Astrocyte (in vitro differentiated cells and primary cell): ENCODE data around the gene HIC1.

Experiments used
- EZH2 ChIP-seq: IDR thresholded peaks from 2 replicates; pipeline ENCODE4 v1.6.1; 2012; ENCODE audit warnings: mild to moderate bottlenecking, low read length, inconsistent platforms; ENCODE audit not compliant: insufficient read depth
- TF ChIP-seq, protein P1 (sequence below): IDR thresholded peaks from 2 replicates; pipeline ENCODE4 v1.5.1; 2011; ENCODE audit warnings: low read depth, mild to moderate bottlenecking, inconsistent platforms, low read length, moderate library complexity; ENCODE audit not compliant: insufficient read depth

DNA sequence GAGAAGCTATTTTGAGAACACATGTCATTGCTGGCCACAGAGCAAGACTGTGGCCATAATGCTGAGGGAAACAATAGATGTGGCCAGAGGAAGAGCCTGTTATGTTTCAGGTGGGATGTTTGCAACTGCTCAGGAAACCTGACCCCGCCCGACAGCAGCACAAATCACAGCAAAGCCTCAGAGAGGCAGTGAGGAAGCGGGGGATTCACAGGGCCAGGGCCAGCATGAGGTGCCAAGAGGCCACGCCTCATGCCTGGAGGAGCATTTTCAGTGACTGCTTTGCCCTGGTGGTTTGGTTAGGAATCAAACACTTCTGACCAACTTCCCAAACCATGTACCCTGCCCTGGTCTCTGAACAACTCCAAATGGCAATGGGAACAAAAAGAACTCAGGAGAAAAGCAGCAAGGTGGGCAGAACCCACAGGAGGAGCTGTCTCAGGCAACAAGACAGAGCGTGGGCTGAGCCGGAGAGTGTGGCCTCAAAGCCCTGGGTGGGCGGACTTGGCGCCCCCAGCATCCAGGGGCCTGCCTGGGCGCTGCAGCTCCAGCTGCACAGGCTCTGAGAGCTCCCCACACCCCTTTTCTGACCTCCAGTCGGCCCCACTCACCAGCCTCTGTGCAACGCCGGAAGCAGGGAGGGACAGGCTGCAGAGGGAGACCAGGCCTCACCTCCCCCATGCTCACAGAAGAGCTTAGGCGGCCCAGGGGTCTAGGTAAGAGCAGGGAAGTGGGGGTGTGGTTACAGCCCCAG is 20.6 kb downstream of the HIC1 start:
- TF ChIP-seq, protein P1, sequence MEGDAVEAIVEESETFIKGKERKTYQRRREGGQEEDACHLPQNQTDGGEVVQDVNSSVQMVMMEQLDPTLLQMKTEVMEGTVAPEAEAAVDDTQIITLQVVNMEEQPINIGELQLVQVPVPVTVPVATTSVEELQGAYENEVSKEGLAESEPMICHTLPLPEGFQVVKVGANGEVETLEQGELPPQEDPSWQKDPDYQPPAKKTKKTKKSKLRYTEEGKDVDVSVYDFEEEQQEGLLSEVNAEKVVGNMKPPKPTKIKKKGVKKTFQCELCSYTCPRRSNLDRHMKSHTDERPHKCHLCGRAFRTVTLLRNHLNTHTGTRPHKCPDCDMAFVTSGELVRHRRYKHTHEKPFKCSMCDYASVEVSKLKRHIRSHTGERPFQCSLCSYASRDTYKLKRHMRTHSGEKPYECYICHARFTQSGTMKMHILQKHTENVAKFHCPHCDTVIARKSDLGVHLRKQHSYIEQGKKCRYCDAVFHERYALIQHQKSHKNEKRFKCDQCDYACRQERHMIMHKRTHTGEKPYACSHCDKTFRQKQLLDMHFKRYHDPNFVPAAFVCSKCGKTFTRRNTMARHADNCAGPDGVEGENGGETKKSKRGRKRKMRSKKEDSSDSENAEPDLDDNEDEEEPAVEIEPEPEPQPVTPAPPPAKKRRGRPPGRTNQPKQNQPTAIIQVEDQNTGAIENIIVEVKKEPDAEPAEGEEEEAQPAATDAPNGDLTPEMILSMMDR = no peak
- TF ChIP-seq EZH2 = no peak
